ENCODE data around the gene MDM4. TPM values are rescaled to one million over a fixed set of nuclear protein-coding genes. Genes with fewer than 3 reads are reported as not detected.

MDM4 gene
- total and polyA plus RNA-seq, 2 donors (not counting 1 experiment from before 2014, with no cell fraction given): 46.6 to 374 TPM

GRCh38 chr1:204475656-204476432, 40.4 kb upstream of the MDM4 start:
- POLR2A ChIA-PET: interaction anchor here (0.6 to 1.4 kb wide), 2 partner anchors 10 to 17 kb away, joined by 3 to 5 read pairs; no protein-coding TSS in a partner anchor
- Mint-ChIP-seq H3K4me3 (peak overlapping the region; percentile 49), H3K9me3 (ENCODE audit: insufficient read depth) (no peaks in the 10 kb centered on the region), H3K27ac (peak overlapping the region; percentile 57), H3K27me3 (no peaks in the 10 kb centered on the region), H3K4me1 (peaks cover 83% of the 10 kb centered on the region)
- ATAC-seq (ENCODE audit: low read depth): no peak
- CTCF ChIA-PET: interaction anchor here (1.5 to 18.4 kb wide), 3 partner anchors 23 to 45 kb away, joined by 3 to 374 read pairs (median 181); partner anchors contain the start of gene PIK3C2B
- Histone ChIP-seq H3K4me1 (ENCODE audit: control insufficient read depth in 2 of 2, insufficient read depth in 2 of 2, low read length in 2 of 2) (peaks cover 66 to 76% of the 10 kb centered on the region in 2 donors), H3K9me3 (ENCODE audit: control extremely low read depth in 1 of 3, control insufficient read depth in 2 of 3, insufficient read depth in 1 of 3, low read length in 2 of 3) (no peaks in the 10 kb centered on the region), H3K27me3 (replicated peaks in 1 of 4; ENCODE audit: control extremely low read depth in 1 of 4, control insufficient read depth in 3 of 4, insufficient read depth in 4 of 4, low read length in 3 of 4) (no peaks in the 10 kb centered on the region), H3K27ac (ENCODE audit: low read length in 2 of 2) (peak overlapping the region; percentile 54 to 71), H2AFZ (ENCODE audit: insufficient read depth, low read depth, low read length, poor library complexity, severe bottlenecking) (no peak overlapping the region), H3K4me3 (ENCODE audit: control extremely low read depth in 1 of 5, extremely low read depth in 1 of 5, insufficient read depth in 1 of 5, low read depth in 2 of 5, low read length in 4 of 5) (no peak overlapping the region), H4K20me1 (ENCODE audit: control insufficient read depth, insufficient read depth, low read length, poor library complexity, severe bottlenecking) (peaks cover 46% of the 10 kb centered on the region), H3K36me3 (replicated peaks in 1 of 2; ENCODE audit: control extremely low read depth in 1 of 2, control insufficient read depth in 1 of 2, extremely low read depth in 1 of 2, insufficient read depth in 2 of 2, low read length in 1 of 2) (peaks cover 9 to 32% of the 10 kb centered on the region in 2 experiments), H3K79me2 (ENCODE audit: control insufficient read depth, insufficient read depth, low read length) (peaks cover 89% of the 10 kb centered on the region), H3K9ac (ENCODE audit: low read length) (peak overlapping the region; percentile 1), H3K4me2 (replicated peaks; ENCODE audit: low read depth, low read length, poor library complexity, severe bottlenecking) (peak overlapping the region; percentile 45)
- intact Hi-C loops (cut with micrococcal nuclease): no loop called here
- whole genome bisulfite sequencing (ENCODE audit: insufficient coverage): 49% methylated on average over 6 of the region's 9 CpGs
- DNase-seq: no peak
- TF ChIP-seq CTCF (IDR thresholded peaks at IDR 0.05) (no peak), EZH2 (IDR thresholded peaks at IDR 0.05; ENCODE audit: borderline replicate concordance, insufficient read depth, low read depth, low read length, poor library complexity, severe bottlenecking) (no peak)

GRCh38 chr1:204476563-204476962, 39.6 kb upstream of the MDM4 start:
- Histone ChIP-seq H4K20me1 (ENCODE audit: control insufficient read depth, insufficient read depth, low read length, poor library complexity, severe bottlenecking) (peaks cover 46% of the 10 kb centered on the region), H3K4me2 (replicated peaks; ENCODE audit: low read depth, low read length, poor library complexity, severe bottlenecking) (peak overlapping the region; percentile 81), H3K9me3 (ENCODE audit: control extremely low read depth in 1 of 3, control insufficient read depth in 2 of 3, insufficient read depth in 1 of 3, low read length in 2 of 3) (no peaks in the 10 kb centered on the region), H3K4me1 (ENCODE audit: control insufficient read depth in 2 of 2, insufficient read depth in 2 of 2, low read length in 2 of 2) (peaks cover 73 to 81% of the 10 kb centered on the region in 2 donors), H3K9ac (ENCODE audit: low read length) (no peak overlapping the region), H3K27ac (ENCODE audit: low read length in 2 of 2) (peak overlapping the region in 1 of 2 donors; percentile 95), H3K79me2 (ENCODE audit: control insufficient read depth, insufficient read depth, low read length) (peaks cover 95% of the 10 kb centered on the region), H2AFZ (ENCODE audit: insufficient read depth, low read depth, low read length, poor library complexity, severe bottlenecking) (no peak overlapping the region), H3K4me3 (ENCODE audit: control extremely low read depth in 1 of 5, extremely low read depth in 1 of 5, insufficient read depth in 1 of 5, low read depth in 2 of 5, low read length in 4 of 5) (no peak overlapping the region), H3K36me3 (replicated peaks in 1 of 2; ENCODE audit: control extremely low read depth in 1 of 2, control insufficient read depth in 1 of 2, extremely low read depth in 1 of 2, insufficient read depth in 2 of 2, low read length in 1 of 2) (peaks cover 9 to 32% of the 10 kb centered on the region in 2 experiments), H3K27me3 (replicated peaks in 1 of 4; ENCODE audit: control extremely low read depth in 1 of 4, control insufficient read depth in 3 of 4, insufficient read depth in 4 of 4, low read length in 3 of 4) (no peaks in the 10 kb centered on the region)
- ChIA-PET POLR2A (interaction anchor here (1.4 kb wide), 1 partner anchor 10 kb away, joined by 5 read pairs; no protein-coding TSS in a partner anchor), CTCF (interaction anchor here (5.9 to 18.4 kb wide), 3 partner anchors 23 to 45 kb away, joined by 36 to 374 read pairs (median 181); partner anchors contain the start of gene PIK3C2B)
- DNase-seq: no peak
- ATAC-seq (ENCODE audit: low read depth): no peak
- WGBS (ENCODE audit: insufficient coverage): 93% methylated on average over 4 of the region's 5 CpGs
- Mint-ChIP-seq H3K27ac (peak overlapping the region; percentile 98), H3K27me3 (no peaks in the 10 kb centered on the region), H3K9me3 (ENCODE audit: insufficient read depth) (no peaks in the 10 kb centered on the region), H3K4me3 (peak overlapping the region; percentile 18), H3K4me1 (peaks cover 90% of the 10 kb centered on the region)
- intact Hi-C loops (cut with micrococcal nuclease): no loop called here
- no peak for TF ChIP-seq CTCF (IDR thresholded peaks at IDR 0.05)
- TF ChIP-seq EZH2 (IDR thresholded peaks at IDR 0.05; ENCODE audit: borderline replicate concordance, insufficient read depth, low read depth, low read length, poor library complexity, severe bottlenecking): no peak
